ENCODE results near the gene ESRRB. TPM values are rescaled to one million over a fixed set of nuclear protein-coding genes. Genes with fewer than 3 reads are reported as not detected.

ESRRB gene
- total RNA-seq, 1 donor from 2014 or later, result 0.17 TPM

DNA sequence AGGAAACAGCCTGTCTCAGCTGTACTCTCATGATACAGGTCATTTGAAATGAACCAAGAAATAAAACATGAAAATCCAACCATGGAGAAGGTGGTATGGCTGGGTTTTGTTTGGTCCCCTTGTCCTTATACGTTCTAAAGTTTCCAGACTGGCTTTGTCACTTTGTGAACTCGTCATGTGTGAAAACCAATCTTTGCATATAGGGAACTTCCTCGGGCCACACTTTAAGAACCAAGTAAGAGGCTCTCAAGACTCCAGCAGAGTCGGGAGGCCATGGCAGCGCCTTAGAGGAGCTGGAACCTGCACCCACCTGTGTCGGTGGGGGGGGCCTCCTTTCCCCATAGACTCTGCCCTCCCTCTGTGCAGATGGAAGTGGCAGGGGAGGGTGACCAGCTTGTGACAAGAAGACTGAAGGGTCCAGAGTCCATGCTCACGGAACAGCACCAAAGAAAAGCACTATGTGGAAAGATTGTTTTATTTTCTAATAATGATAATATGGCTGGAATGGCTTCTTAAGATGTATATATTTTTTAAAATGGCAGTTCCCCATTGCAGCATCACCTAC is 125.3 kb downstream of the ESRRB start:
- H3K4me3 ChIP-seq (ENCODE audit: low read depth, low read length), result no peak overlapping the region
- TF ChIP-seq, protein P1, sequence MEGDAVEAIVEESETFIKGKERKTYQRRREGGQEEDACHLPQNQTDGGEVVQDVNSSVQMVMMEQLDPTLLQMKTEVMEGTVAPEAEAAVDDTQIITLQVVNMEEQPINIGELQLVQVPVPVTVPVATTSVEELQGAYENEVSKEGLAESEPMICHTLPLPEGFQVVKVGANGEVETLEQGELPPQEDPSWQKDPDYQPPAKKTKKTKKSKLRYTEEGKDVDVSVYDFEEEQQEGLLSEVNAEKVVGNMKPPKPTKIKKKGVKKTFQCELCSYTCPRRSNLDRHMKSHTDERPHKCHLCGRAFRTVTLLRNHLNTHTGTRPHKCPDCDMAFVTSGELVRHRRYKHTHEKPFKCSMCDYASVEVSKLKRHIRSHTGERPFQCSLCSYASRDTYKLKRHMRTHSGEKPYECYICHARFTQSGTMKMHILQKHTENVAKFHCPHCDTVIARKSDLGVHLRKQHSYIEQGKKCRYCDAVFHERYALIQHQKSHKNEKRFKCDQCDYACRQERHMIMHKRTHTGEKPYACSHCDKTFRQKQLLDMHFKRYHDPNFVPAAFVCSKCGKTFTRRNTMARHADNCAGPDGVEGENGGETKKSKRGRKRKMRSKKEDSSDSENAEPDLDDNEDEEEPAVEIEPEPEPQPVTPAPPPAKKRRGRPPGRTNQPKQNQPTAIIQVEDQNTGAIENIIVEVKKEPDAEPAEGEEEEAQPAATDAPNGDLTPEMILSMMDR (conservative IDR thresholded peaks at IDR 0.05; ENCODE audit: low read depth, low read length), result no peak
- DNase-seq (ENCODE audit: low read depth), result no peak

DNA sequence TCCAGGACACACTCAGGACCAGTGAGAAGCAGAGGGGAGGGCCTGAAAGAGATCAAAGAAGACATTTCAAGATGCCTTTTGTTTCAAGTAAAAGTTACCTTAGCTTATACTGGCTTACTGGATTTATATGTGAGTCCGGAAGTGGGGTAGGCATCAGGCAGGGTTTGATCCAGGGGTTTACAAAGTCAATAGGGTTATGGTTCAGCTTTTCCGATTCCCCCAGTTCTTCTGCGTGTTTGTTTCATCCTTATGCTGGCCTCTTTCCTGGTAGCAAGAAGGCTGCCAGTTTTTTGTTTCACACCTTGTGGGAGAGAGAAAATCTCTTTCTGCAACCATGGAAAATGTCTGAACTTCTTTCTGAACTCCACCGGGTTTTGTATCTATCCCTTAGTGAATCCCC is 126.3 kb downstream of the ESRRB start:
- TF ChIP-seq, protein P1 (conservative IDR thresholded peaks at IDR 0.05; ENCODE audit: low read depth, low read length), result no peak
- no peak overlapping the region for H3K4me3 ChIP-seq (ENCODE audit: low read depth, low read length)
- DNase-seq (ENCODE audit: low read depth), result no peak

DNA sequence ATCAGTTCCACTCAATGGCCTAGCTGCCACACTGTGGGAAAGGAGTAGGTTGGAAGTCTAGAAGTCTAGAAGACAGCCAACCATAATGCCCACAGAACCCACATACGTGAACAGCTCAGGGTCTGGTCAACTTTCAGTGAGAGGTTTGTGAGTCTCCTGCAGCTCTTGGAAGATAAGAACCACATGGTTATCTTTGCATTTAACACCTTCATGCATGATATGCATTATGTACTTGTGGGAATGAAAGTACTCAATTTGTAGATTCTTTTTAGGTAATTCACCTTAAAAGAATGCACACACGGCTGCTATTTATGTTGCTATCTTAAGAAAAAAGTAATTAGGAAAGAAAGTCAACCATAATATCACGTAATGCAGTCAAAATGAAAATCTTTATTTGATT is 126.7 kb downstream of the ESRRB start:
- no peak for DNase-seq (ENCODE audit: low read depth)
- H3K4me3 ChIP-seq (ENCODE audit: low read depth, low read length), result no peak overlapping the region
- TF ChIP-seq, protein P1 (conservative IDR thresholded peaks at IDR 0.05; ENCODE audit: low read depth, low read length), result no peak

DNA sequence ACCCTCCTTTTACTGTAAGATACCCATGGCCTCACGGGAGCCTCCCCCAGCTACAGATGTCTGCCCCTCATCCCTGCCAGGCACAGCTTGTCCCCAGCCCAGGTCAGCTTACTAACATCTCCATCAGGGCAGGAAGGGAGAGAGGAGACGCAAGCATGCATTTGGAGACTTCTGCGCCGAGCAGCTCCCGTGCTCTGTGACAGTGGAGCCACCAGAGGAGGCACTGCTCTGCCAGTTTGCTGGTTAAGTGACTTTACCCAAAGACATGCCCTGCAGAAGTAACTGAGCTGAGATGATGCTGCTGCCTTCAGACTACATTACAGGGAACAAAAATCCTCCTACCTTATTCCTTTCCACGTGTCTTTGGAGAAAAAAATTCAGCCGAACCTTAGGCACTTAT is 133.4 kb downstream of the ESRRB start:
- DNase-seq (ENCODE audit: low read depth), result no peak
- TF ChIP-seq, protein P1 (conservative IDR thresholded peaks at IDR 0.05; ENCODE audit: low read depth, low read length), result no peak
- H3K4me3 ChIP-seq (ENCODE audit: low read depth, low read length), result no peak overlapping the region

DNA sequence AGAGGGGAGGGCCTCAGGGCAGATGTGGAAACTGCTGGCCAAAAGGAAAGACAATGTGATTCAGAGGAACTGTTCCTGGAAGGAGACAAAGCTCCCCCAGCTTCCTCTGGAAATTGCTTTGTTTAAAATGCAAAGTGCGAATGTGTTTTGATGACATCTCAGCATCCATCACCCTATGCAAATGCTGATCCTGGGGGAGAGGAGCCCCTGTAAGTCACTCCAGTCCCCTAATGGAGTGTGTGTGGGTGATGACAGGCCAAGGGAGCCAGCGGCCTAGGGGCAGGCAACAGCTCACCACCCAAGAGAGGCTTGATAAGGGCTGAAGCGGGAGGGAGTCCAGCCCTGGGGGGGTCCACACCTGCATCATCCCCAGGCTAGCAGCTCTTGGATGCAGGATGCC is 134.2 kb downstream of the ESRRB start:
- no peak overlapping the region for H3K4me3 ChIP-seq (ENCODE audit: low read depth, low read length)
- DNase-seq (ENCODE audit: low read depth), result no peak
- TF ChIP-seq, protein P1 (conservative IDR thresholded peaks at IDR 0.05; ENCODE audit: low read depth, low read length), result no peak

GRCh38 chr14:76514213-76514998 is 138.5 kb downstream of the ESRRB start:
- no peak for DNase-seq (ENCODE audit: low read depth)
- TF ChIP-seq, protein P1 (conservative IDR thresholded peaks at IDR 0.05; ENCODE audit: low read depth, low read length), result peak; percentile 4

DNA sequence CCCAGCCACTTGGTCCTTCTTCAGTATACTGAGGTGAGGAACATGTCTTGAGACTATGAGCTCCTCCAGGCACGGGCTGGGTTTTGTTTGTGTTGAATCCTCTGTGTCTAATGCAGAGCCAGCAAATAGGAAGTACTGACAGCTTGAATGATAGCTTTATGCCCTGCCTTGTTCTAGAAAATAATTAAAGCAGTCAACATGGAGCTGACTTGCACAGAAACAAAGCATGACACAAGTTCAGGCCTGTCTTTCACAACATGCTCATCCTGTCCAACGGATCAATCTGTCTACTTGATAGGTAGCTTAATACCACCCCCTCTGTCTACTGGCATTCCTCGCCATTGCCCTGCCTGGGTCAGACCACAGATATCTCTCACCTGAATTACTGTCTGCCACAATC is 140.9 kb downstream of the ESRRB start:
- TF ChIP-seq, protein P1 (conservative IDR thresholded peaks at IDR 0.05; ENCODE audit: low read depth, low read length), result no peak
- DNase-seq (ENCODE audit: low read depth), result no peak
- H3K4me3 ChIP-seq (ENCODE audit: low read depth, low read length), result no peak overlapping the region

More at GRCh38 chr14:76514213-76514998, 138.5 kb downstream of the ESRRB start:
- H3K4me3 ChIP-seq (ENCODE audit: low read depth, low read length), result no peak overlapping the region
